HepG2 (cell line): ENCODE data around the gene CSTPP1. TPM values are rescaled to one million over a fixed set of nuclear protein-coding genes. Genes with fewer than 3 reads are reported as not detected.

Experiments
- CENPT ChIP-seq: sonication (generic); formaldehyde crosslinking; IDR thresholded peaks from 2 replicates; pipeline ENCODE4 v1.8.0; 2022; ENCODE audit warnings: low read depth, mild to moderate bottlenecking, moderate library complexity, missing genetic modification reagents
- DMAP1 ChIP-seq: IDR thresholded peaks from 2 replicates; pipeline ENCODE4 v1.6.1; 2016
- HDAC1 ChIP-seq: sonication (generic); formaldehyde crosslinking; IDR thresholded peaks from 2 replicates; pipeline ENCODE4 v1.5.1; 2020; ENCODE audit warnings: mild to moderate bottlenecking, missing genetic modification reagents
- HNRNPL ChIP-seq: fragments of 200-400 bp; formaldehyde crosslinking; IDR thresholded peaks from 2 replicates; pipeline ENCODE4 v1.6.1; 2017; ENCODE audit warnings: mild to moderate bottlenecking, low read depth, low read length
- MAF1 ChIP-seq: sonication (generic); formaldehyde crosslinking; IDR thresholded peaks from 2 replicates; pipeline ENCODE4 v1.5.0; 2020; ENCODE audit warnings: missing genetic modification reagents, borderline replicate concordance
- POLR2G ChIP-seq: fragments of 200-400 bp; formaldehyde crosslinking; IDR thresholded peaks from 2 replicates; pipeline ENCODE4 v1.6.1; 2018; ENCODE audit warnings: mild to moderate bottlenecking, low read depth, low read length, moderate library complexity
- RAD51 ChIP-seq: fragments of 450-650 bp; IDR thresholded peaks from 2 replicates; pipeline ENCODE4 v1.6.1; 2016; ENCODE audit warnings: borderline replicate concordance
- TAF1 ChIP-seq: sonication (generic); formaldehyde crosslinking; IDR thresholded peaks from 2 replicates; pipeline ENCODE4 v1.4.0; 2020; ENCODE audit warnings: missing genetic modification reagents
- ZC3H4 ChIP-seq: sonication (generic); formaldehyde crosslinking; IDR thresholded peaks from 2 replicates; pipeline ENCODE4 v1.4.0; 2020; ENCODE audit warnings: missing genetic modification reagents, borderline replicate concordance
- ZNF567 ChIP-seq: sonication (generic); formaldehyde crosslinking; IDR thresholded peaks from 2 replicates; pipeline ENCODE4 v1.8.1; 2023; ENCODE audit warnings: mild to moderate bottlenecking, missing genetic modification reagents, borderline replicate concordance
- ZSCAN20 ChIP-seq: sonication (generic); formaldehyde crosslinking; IDR thresholded peaks from 2 replicates; pipeline ENCODE4 v1.4.0; 2020; ENCODE audit warnings: missing genetic modification reagents, mild to moderate bottlenecking, borderline replicate concordance
- polyA plus RNA-seq, 8 experiments: library from polyadenylated mRNA; depleted of rRNA in 3 of 8; stranded (reverse) in 7 of 8; unstranded in 1 of 8; fragments of >200 nt; fragmentation: Illumina TruSeq in 4 of 8; extraction: Trizol in 4 of 8; gene quantifications; 2 replicates each; pipeline versions ENCODE4 v1.2.1 to v1.2.3, GENCODE V29; 2011 to 2016; ENCODE audit warnings: low read depth in 4 of 8, missing spikeins in 1 of 8, mixed read lengths in 1 of 8; ENCODE audit not compliant: insufficient read depth in 1 of 8
- total RNA-seq, 5 experiments: library from RNA; depleted of rRNA; stranded (reverse); fragments of >200 nt; fragmentation: Illumina TruSeq; extraction: Trizol; gene quantifications; 2 replicates each; pipeline ENCODE4 v1.2.3, GENCODE V29; 2016; ENCODE audit warnings: low read depth in 1 of 5
- TF ChIP-seq, protein P1 (sequence below): sonication (generic); formaldehyde crosslinking; IDR thresholded peaks from 2 replicates; pipeline ENCODE4 v1.8.0; 2022; ENCODE audit warnings: mild to moderate bottlenecking, missing genetic modification reagents, moderate library complexity
- TF ChIP-seq, protein P2 (sequence below): sonication (generic); formaldehyde crosslinking; IDR thresholded peaks from 2 replicates; pipeline ENCODE4 v1.8.1; 2023; ENCODE audit warnings: mild to moderate bottlenecking, moderate library complexity, missing genetic modification reagents
- TF ChIP-seq, protein P3 (sequence below): sonication (generic); formaldehyde crosslinking; IDR thresholded peaks from 2 replicates; pipeline ENCODE4 v1.4.0; 2020; ENCODE audit warnings: missing genetic modification reagents
- TF ChIP-seq, protein P4 (sequence below): sonication (generic); formaldehyde crosslinking; IDR thresholded peaks from 2 replicates; pipeline ENCODE4 v1.4.0; 2020; ENCODE audit warnings: mild to moderate bottlenecking, missing genetic modification reagents, borderline replicate concordance
- TF ChIP-seq, protein P5 (sequence below): sonication (generic); formaldehyde crosslinking; IDR thresholded peaks from 2 replicates; pipeline ENCODE4 v1.9.0; 2021; ENCODE audit warnings: missing genetic modification reagents, mild to moderate bottlenecking, borderline replicate concordance
- TF ChIP-seq, protein P6 (sequence below): sonication (generic); formaldehyde crosslinking; IDR thresholded peaks from 2 replicates; pipeline ENCODE4 v1.4.0; 2020; ENCODE audit warnings: missing genetic modification reagents, borderline replicate concordance

The CSTPP1 gene
- total and polyA plus RNA-seq, 2 of the 13 experiments (the other 11 are each of a cell fraction or from before 2014, with no cell fraction given) = 12.3 to 14.6 TPM

DNA sequence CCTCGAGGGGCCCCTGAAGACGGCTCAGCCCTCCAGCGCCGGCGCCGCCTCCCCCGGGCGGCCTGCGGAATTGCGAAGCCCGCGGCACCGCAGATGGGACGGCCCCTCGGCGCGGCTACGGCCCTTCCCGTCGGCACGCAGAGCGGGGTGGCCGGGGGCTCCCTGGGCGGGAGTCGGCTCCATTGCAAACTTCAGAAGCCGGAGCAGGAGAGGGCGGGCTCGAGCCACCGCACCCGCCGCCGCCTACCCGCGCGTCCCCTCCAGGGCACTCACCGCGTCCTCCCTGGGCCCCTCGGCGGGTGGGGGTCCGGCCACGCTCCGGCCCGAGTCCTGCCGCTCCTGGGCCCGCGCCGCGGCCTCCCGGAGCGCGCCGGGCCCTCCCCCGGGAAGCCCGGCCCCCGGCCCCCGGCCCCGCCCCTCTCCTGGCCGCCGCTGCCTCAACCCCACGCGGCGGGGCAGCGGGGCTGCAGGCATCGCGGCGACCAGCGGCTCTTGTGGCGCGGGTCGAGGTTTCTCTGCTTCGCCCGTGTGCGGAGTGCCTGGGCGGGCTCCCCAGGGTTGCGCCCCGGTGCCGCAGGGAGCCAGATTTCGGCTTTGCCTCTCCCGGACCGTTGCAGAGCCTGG is 249.6 kb downstream of the CSTPP1 start, which contains the start of gene PACSIN3 (continued):
- peak; percentile 31; the same call in 1 of the 2 replicates for TF ChIP-seq HDAC1 (CRISPR knock-in tag)
- TF ChIP-seq ZNF567 (CRISPR knock-in tag) = no peak
- TF ChIP-seq, protein P1, sequence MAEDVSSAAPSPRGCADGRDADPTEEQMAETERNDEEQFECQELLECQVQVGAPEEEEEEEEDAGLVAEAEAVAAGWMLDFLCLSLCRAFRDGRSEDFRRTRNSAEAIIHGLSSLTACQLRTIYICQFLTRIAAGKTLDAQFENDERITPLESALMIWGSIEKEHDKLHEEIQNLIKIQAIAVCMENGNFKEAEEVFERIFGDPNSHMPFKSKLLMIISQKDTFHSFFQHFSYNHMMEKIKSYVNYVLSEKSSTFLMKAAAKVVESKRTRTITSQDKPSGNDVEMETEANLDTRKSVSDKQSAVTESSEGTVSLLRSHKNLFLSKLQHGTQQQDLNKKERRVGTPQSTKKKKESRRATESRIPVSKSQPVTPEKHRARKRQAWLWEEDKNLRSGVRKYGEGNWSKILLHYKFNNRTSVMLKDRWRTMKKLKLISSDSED = no peak
- TF ChIP-seq MAF1 (CRISPR knock-in tag) = no peak
- TF ChIP-seq, protein P2, sequence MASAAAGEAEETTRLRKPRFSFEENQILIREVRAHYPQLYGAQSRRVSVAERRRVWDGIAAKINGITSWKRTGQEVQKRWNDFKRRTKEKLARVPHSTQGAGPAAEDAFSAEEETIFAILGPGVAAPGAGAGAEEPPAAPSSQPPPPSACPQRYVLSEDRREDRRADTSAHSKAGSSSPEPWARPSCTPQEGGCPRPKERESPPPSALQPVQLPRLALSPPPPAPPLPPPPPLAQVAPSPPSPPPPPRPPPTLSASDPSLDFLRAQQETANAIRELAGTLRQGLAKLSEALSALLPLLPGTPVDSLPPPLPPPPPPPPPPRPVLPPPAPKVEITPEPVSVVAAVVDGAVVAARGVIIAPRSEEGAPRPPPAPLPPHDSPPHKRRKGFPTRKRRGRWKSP (CRISPR knock-in tag) = no peak
- TF ChIP-seq ZC3H4 (CRISPR knock-in tag) = no peak
- TF ChIP-seq CENPT (CRISPR knock-in tag) = no peak
- no peak for TF ChIP-seq RAD51
- TF ChIP-seq HNRNPL = 0 out of 2 replicates have a peak, but pooled peaks have one; percentile 2
- no peak for TF ChIP-seq DMAP1 (CRISPR knock-in tag)
- TF ChIP-seq POLR2G = peak; percentile 66; the same call in 1 of the 2 replicates
- TF ChIP-seq ZSCAN20 = no peak
- TF ChIP-seq, protein P3, sequence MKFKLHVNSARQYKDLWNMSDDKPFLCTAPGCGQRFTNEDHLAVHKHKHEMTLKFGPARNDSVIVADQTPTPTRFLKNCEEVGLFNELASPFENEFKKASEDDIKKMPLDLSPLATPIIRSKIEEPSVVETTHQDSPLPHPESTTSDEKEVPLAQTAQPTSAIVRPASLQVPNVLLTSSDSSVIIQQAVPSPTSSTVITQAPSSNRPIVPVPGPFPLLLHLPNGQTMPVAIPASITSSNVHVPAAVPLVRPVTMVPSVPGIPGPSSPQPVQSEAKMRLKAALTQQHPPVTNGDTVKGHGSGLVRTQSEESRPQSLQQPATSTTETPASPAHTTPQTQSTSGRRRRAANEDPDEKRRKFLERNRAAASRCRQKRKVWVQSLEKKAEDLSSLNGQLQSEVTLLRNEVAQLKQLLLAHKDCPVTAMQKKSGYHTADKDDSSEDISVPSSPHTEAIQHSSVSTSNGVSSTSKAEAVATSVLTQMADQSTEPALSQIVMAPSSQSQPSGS (CRISPR knock-in tag) = 0 out of 2 replicates have a peak, but pooled peaks have one; percentile 17
- TF ChIP-seq TAF1 (CRISPR knock-in tag) = peak; percentile 26
- TF ChIP-seq, protein P4, sequence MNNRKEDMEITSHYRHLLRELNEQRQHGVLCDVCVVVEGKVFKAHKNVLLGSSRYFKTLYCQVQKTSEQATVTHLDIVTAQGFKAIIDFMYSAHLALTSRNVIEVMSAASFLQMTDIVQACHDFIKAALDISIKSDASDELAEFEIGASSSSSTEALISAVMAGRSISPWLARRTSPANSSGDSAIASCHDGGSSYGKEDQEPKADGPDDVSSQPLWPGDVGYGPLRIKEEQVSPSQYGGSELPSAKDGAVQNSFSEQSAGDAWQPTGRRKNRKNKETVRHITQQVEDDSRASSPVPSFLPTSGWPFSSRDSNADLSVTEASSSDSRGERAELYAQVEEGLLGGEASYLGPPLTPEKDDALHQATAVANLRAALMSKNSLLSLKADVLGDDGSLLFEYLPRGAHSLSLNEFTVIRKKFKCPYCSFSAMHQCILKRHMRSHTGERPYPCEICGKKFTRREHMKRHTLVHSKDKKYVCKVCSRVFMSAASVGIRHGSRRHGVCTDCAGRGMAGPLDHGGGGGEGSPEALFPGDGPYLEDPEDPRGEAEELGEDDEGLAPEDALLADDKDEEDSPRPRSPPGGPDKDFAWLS (CRISPR knock-in tag) = no peak
- TF ChIP-seq, protein P5, sequence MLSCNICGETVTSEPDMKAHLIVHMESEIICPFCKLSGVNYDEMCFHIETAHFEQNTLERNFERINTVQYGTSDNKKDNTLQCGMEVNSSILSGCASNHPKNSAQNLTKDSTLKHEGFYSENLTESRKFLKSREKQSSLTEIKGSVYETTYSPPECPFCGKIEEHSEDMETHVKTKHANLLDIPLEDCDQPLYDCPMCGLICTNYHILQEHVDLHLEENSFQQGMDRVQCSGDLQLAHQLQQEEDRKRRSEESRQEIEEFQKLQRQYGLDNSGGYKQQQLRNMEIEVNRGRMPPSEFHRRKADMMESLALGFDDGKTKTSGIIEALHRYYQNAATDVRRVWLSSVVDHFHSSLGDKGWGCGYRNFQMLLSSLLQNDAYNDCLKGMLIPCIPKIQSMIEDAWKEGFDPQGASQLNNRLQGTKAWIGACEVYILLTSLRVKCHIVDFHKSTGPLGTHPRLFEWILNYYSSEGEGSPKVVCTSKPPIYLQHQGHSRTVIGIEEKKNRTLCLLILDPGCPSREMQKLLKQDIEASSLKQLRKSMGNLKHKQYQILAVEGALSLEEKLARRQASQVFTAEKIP (CRISPR knock-in tag) = no peak
- TF ChIP-seq, protein P6, sequence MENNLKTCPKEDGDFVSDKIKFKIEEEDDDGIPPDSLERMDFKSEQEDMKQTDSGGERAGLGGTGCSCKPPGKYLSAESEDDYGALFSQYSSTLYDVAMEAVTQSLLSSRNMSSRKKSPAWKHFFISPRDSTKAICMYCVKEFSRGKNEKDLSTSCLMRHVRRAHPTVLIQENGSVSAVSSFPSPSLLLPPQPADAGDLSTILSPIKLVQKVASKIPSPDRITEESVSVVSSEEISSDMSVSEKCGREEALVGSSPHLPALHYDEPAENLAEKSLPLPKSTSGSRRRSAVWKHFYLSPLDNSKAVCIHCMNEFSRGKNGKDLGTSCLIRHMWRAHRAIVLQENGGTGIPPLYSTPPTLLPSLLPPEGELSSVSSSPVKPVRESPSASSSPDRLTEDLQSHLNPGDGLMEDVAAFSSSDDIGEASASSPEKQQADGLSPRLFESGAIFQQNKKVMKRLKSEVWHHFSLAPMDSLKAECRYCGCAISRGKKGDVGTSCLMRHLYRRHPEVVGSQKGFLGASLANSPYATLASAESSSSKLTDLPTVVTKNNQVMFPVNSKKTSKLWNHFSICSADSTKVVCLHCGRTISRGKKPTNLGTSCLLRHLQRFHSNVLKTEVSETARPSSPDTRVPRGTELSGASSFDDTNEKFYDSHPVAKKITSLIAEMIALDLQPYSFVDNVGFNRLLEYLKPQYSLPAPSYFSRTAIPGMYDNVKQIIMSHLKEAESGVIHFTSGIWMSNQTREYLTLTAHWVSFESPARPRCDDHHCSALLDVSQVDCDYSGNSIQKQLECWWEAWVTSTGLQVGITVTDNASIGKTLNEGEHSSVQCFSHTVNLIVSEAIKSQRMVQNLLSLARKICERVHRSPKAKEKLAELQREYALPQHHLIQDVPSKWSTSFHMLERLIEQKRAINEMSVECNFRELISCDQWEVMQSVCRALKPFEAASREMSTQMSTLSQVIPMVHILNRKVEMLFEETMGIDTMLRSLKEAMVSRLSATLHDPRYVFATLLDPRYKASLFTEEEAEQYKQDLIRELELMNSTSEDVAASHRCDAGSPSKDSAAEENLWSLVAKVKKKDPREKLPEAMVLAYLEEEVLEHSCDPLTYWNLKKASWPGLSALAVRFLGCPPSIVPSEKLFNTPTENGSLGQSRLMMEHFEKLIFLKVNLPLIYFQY (CRISPR knock-in tag) = peak; percentile 34; the same call in 1 of the 2 replicates
